Endothelial cell of umbilical vein (primary cell): Measurements from ENCODE around the gene AGMAT. TPM values are rescaled to one million over a fixed set of nuclear protein-coding genes. Genes with fewer than 3 reads are reported as not detected.

ENCODE experiments used
- BruUV-seq: library from RNA; stranded (reverse); fragments of 400-500 nt; replicated peaks from 2 replicates; lab custom pipeline; 2021; lab: Mats Ljungman, UMichigan
- CTCF ChIA-PET: fragments of 300-600, 350-600 bp; sonication (Branson Sonifier 250); formaldehyde crosslinking; loops from one replicate; lab custom pipeline; 2021; ENCODE audit warnings: antibody characterized with exemption, inconsistent platforms; lab: Charles Lee
- POLR2A ChIA-PET: fragments of 300-600, 350-600 bp; sonication (Branson Sonifier 250); formaldehyde crosslinking; loops from one replicate; lab custom pipeline; 2021; ENCODE audit warnings: antibody characterized with exemption, inconsistent platforms; lab: Charles Lee
- DNase-seq: peaks from one replicate; pipeline ENCODE4 v3.0.0-alpha.2; 2011; ENCODE audit warnings: low read depth, low spot score
- FAIRE-seq: peaks from 2 replicates; lab custom pipeline; 2011; peaks lifted over from hg19 to GRCh38; lab: Jason Lieb, UNC
- H2AFZ ChIP-seq: 2 replicates; pipeline ENCODE4 v1.6.0; 2012; ENCODE audit warnings: low read depth, low read length, control low read depth, inconsistent platforms
- H3K27ac ChIP-seq: 2 replicates; pipeline ENCODE4 v1.5.1; 2011; ENCODE audit warnings: low read depth, mild to moderate bottlenecking, control low read depth, low read length, moderate library complexity; ENCODE audit not compliant: insufficient read depth
- H3K27me3 ChIP-seq, 2 experiments: 2 replicates each; pipeline versions ENCODE4 v1.6.0 to v1.6.1; 2011; ENCODE audit warnings: low read length in 2 of 2, mixed read lengths in 1 of 2; ENCODE audit not compliant: control insufficient read depth in 2 of 2, insufficient read depth in 2 of 2
- H3K36me3 ChIP-seq, 2 experiments: 2 replicates in 1 of 2; 3 replicates in 1 of 2; pipeline ENCODE4 v1.5.1; 2011; ENCODE audit warnings: low read length in 2 of 2, mild to moderate bottlenecking in 1 of 2, moderate library complexity in 1 of 2; ENCODE audit not compliant: control insufficient read depth in 2 of 2, insufficient read depth in 2 of 2; ENCODE audit errors: extremely low read depth in 1 of 2
- H3K4me1 ChIP-seq: 3 replicates; pipeline ENCODE4 v1.5.1; 2011; ENCODE audit warnings: mild to moderate bottlenecking, low read length; ENCODE audit not compliant: control insufficient read depth, insufficient read depth; ENCODE audit errors: extremely low read depth
- H3K4me2 ChIP-seq: 2 replicates; pipeline ENCODE4 v1.6.1; 2011; ENCODE audit warnings: low read length, control low read depth, mixed read lengths; ENCODE audit not compliant: insufficient read depth
- H3K4me3 ChIP-seq, 3 experiments: fragments of 200-600 bp in 1 of 3; sonication (generic), shearing (Covaris generic) in 1 of 3; replicated peaks in 1 of 3; 2 replicates each; pipeline ENCODE4 v1.5.1; 2011 to 2016; ENCODE audit warnings: control low read depth in 3 of 3, low read length in 3 of 3, mild to moderate bottlenecking in 2 of 3, inconsistent platforms in 1 of 3, low read depth in 1 of 3, moderate library complexity in 1 of 3; ENCODE audit not compliant: insufficient read depth in 1 of 3
- H3K79me2 ChIP-seq: 2 replicates; pipeline ENCODE4 v1.6.0; 2012; ENCODE audit warnings: low read length, inconsistent platforms; ENCODE audit not compliant: control insufficient read depth, insufficient read depth
- H3K9ac ChIP-seq: replicated peaks from 2 replicates; pipeline ENCODE3; 2011; ENCODE audit warnings: low read length, control low read depth; ENCODE audit not compliant: insufficient read depth; ENCODE audit errors: extremely low read depth
- H3K9me1 ChIP-seq: replicated peaks from 3 replicates; pipeline ENCODE4 v1.6.0; 2011; ENCODE audit warnings: mild to moderate bottlenecking, low read length; ENCODE audit not compliant: control insufficient read depth, insufficient read depth; ENCODE audit errors: extremely low read depth
- H3K9me3 ChIP-seq: replicated peaks from 2 replicates; pipeline ENCODE4 v1.5.1; 2012; ENCODE audit warnings: low read length, inconsistent platforms; ENCODE audit not compliant: control insufficient read depth, insufficient read depth
- H4K20me1 ChIP-seq: replicated peaks from 2 replicates; pipeline ENCODE3; 2011; ENCODE audit warnings: mild to moderate bottlenecking, low read length; ENCODE audit not compliant: control insufficient read depth, insufficient read depth; ENCODE audit errors: extremely low read depth
- EZH2 ChIP-seq: IDR thresholded peaks from 2 replicates; pipeline ENCODE4 v1.6.1; 2012; ENCODE audit warnings: borderline replicate concordance, low read depth, mild to moderate bottlenecking, moderate library complexity, low read length, inconsistent platforms; ENCODE audit not compliant: severe bottlenecking
- FOS ChIP-seq: IDR thresholded peaks from 2 replicates; pipeline ENCODE4 v1.6.1; 2011; ENCODE audit warnings: mild to moderate bottlenecking, low read length, moderate library complexity, borderline replicate concordance; ENCODE audit not compliant: insufficient read depth
- GATA2 ChIP-seq: IDR thresholded peaks from 2 replicates; pipeline ENCODE4 v1.7.0; 2011; ENCODE audit warnings: low read depth, mild to moderate bottlenecking, moderate library complexity, mixed read lengths, low read length; ENCODE audit not compliant: insufficient read length, insufficient read depth
- JUN ChIP-seq: IDR thresholded peaks from 2 replicates; pipeline ENCODE4 v1.6.1; 2011; ENCODE audit warnings: borderline replicate concordance, low read depth; ENCODE audit not compliant: insufficient read length, insufficient read depth
- MYC ChIP-seq: IDR thresholded peaks from one replicate; pipeline ENCODE4 v1.6.1; 2011; ENCODE audit warnings: mild to moderate bottlenecking, low read depth, low read length
- POLR2A ChIP-seq: IDR thresholded peaks from 2 replicates; pipeline ENCODE4 v1.6.1; 2012; ENCODE audit warnings: low read depth, mild to moderate bottlenecking, control low read depth, low read length
- POLR2AphosphoS5 ChIP-seq: IDR thresholded peaks from 2 replicates; pipeline ENCODE4 v1.6.1; 2012; ENCODE audit warnings: low read depth, mild to moderate bottlenecking, control low read depth, low read length, moderate library complexity; ENCODE audit not compliant: insufficient read depth
- dilution Hi-C: fragments of 300-500 bp; cut with MboI; formaldehyde crosslinking; loops from one replicate; pipeline ENCODE4 v1.15.0; 2019; ENCODE audit warnings: low sequenced_read_pairs; ENCODE audit not compliant: extremely low pct_ligation_motif_present
- intact Hi-C: fragments of 100-400 bp; cut with micrococcal nuclease; formaldehyde crosslinking; loops from one replicate; pipeline ENCODE4 v1.10.0; 2022
- polyA plus RNA-seq, 4 experiments: library from polyadenylated mRNA; depleted of rRNA in 3 of 4; stranded (reverse) in 3 of 4; unstranded in 1 of 4; fragments of >200 nt; gene quantifications; 2 replicates each; pipeline versions ENCODE4 v1.2.1 to v1.2.3, GENCODE V29; 2011 to 2012; ENCODE audit warnings: missing spikeins in 1 of 4
- total RNA-seq: library from RNA; stranded (reverse); gene quantifications from 2 replicates; pipeline ENCODE4 v1.2.3, GENCODE V29; 2021
- TF ChIP-seq, protein P1 (sequence below): IDR thresholded peaks from 2 replicates; pipeline ENCODE4 v1.6.1; 2011; ENCODE audit not compliant: insufficient read depth, insufficient read length
- TF ChIP-seq, protein P2 (sequence below), 2 donors: IDR thresholded peaks; 1 replicate in 1 of 2; 2 replicates in 1 of 2; pipeline ENCODE4 v1.5.1; 2011; ENCODE audit warnings: low read length in 2 of 2, mild to moderate bottlenecking in 2 of 2, moderate library complexity in 2 of 2, control low read depth in 1 of 2, inconsistent platforms in 1 of 2, low read depth in 1 of 2; ENCODE audit not compliant: insufficient read depth in 1 of 2; ENCODE audit errors: extremely low read depth in 1 of 2

AGMAT gene
- total and polyA plus RNA-seq, 2 donors (not counting 3 experiments of a cell fraction or from before 2014, with no cell fraction given), result 0.39 to 1.9 TPM

DNA sequence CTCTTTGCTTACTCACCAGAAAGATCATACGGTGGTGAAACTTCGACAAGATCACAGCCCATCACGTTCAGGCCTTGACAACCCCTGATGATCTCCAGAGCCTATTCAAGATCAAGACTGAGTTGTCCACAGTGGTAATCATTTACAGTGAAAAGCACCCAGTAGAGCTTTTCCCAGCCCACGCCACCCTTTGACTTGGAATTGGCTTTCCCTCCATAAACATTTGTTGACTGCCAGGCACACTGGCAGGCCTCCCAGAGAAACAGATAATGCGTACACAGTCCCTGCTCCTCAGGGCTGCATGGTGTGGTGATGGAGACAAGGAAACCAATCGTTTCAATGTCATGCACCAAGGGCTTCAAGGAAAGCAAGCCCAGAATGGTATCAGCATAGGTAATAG is 10.1 kb downstream of the AGMAT start:
- no TSS peak for BruUV-seq
- no peak overlapping the region for H2AFZ ChIP-seq
- TF ChIP-seq GATA2 (no peak), EZH2 (no peak), POLR2A (no peak), FOS (no peak), JUN (no peak), MYC (no peak), POLR2AphosphoS5 (no peak)
- TF ChIP-seq, protein P1, sequence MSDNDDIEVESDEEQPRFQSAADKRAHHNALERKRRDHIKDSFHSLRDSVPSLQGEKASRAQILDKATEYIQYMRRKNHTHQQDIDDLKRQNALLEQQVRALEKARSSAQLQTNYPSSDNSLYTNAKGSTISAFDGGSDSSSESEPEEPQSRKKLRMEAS, result no peak
- TF ChIP-seq, protein P2, sequence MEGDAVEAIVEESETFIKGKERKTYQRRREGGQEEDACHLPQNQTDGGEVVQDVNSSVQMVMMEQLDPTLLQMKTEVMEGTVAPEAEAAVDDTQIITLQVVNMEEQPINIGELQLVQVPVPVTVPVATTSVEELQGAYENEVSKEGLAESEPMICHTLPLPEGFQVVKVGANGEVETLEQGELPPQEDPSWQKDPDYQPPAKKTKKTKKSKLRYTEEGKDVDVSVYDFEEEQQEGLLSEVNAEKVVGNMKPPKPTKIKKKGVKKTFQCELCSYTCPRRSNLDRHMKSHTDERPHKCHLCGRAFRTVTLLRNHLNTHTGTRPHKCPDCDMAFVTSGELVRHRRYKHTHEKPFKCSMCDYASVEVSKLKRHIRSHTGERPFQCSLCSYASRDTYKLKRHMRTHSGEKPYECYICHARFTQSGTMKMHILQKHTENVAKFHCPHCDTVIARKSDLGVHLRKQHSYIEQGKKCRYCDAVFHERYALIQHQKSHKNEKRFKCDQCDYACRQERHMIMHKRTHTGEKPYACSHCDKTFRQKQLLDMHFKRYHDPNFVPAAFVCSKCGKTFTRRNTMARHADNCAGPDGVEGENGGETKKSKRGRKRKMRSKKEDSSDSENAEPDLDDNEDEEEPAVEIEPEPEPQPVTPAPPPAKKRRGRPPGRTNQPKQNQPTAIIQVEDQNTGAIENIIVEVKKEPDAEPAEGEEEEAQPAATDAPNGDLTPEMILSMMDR (IDR thresholded peaks at IDR 0.05; ENCODE audit: extremely low read depth in 1 of 2, insufficient read depth in 1 of 2, low read depth in 1 of 2, low read length in 2 of 2), result no peak
- no peak overlapping the region for H3K9ac ChIP-seq
- DNase-seq (no peak), FAIRE-seq (no peak)
- no peak overlapping the region for H3K4me3 ChIP-seq
- no peaks in the 10 kb centered on the region for H3K9me1 ChIP-seq
- CTCF ChIA-PET, result interaction anchor here (1.5 kb wide), 1 partner anchor 10 kb away, joined by 3 read pairs; the partner anchor contains the start of gene AGMAT
- dilution Hi-C loops (no loop called here), intact Hi-C loops (no loop called here)
- H3K36me3 ChIP-seq, result peaks cover 2 to 3% of the 10 kb centered on the region in 2 experiments
- H3K27me3 ChIP-seq, result no peaks in the 10 kb centered on the region
- H3K9me3 ChIP-seq, result no peaks in the 10 kb centered on the region
- no peak overlapping the region for H3K27ac ChIP-seq
- no peaks in the 10 kb centered on the region for H3K79me2 ChIP-seq
- peaks cover 2% of the 10 kb centered on the region for H3K4me1 ChIP-seq
- H3K4me2 ChIP-seq, result no peak overlapping the region
- no peaks in the 10 kb centered on the region for H4K20me1 ChIP-seq
- POLR2A ChIA-PET, result no interaction called here
